Liver (tissue), 3 donors: ENCODE measurements around the gene CREBBP.

Experiments used
- CTCF ChIP-seq: fragments of 150-350 bp; IDR thresholded peaks from 2 replicates; pipeline ENCODE4 v1.5.1; 2017; ENCODE audit warnings: improper control_type of control experiment, low read depth, low read length; ENCODE audit not compliant: missing input control
- GABPA ChIP-seq, 2 donors: IDR thresholded peaks in 1 of 2; conservative IDR thresholded peaks in 1 of 2; 2 replicates each; pipeline ENCODE4 v1.6.1; 2016; ENCODE audit warnings: antibody characterized with exemption in 2 of 2, mild to moderate bottlenecking in 1 of 2, moderate library complexity in 1 of 2
- JUND ChIP-seq, 2 donors: IDR thresholded peaks; 2 replicates each; pipeline ENCODE4 v1.6.1; 2016; ENCODE audit warnings: antibody characterized with exemption in 2 of 2
- MAX ChIP-seq: IDR thresholded peaks from 2 replicates; pipeline ENCODE4 v1.6.1; 2016; ENCODE audit warnings: antibody characterized with exemption
- RAD21 ChIP-seq, 2 donors: IDR thresholded peaks; 2 replicates each; pipeline ENCODE4 v1.6.1; 2016; ENCODE audit warnings: antibody characterized with exemption in 2 of 2, mild to moderate bottlenecking in 2 of 2
- REST ChIP-seq: IDR thresholded peaks from 2 replicates; pipeline ENCODE4 v1.6.1; 2016; ENCODE audit warnings: antibody characterized with exemption, mild to moderate bottlenecking
- SP1 ChIP-seq: IDR thresholded peaks from 2 replicates; pipeline ENCODE4 v1.6.1; 2018; ENCODE audit warnings: antibody characterized with exemption, mild to moderate bottlenecking
- YY1 ChIP-seq: IDR thresholded peaks from 2 replicates; pipeline ENCODE4 v1.6.1; 2016; ENCODE audit warnings: antibody characterized with exemption, mild to moderate bottlenecking
- ZBTB33 ChIP-seq: IDR thresholded peaks from 2 replicates; pipeline ENCODE4 v1.6.1; 2016; ENCODE audit warnings: antibody characterized with exemption
- donor health status: healthy.
- donor health status: healthy.

GRCh38 chr16:3807425-3808123 is 72.9 kb downstream of the CREBBP start:
- TF ChIP-seq ZBTB33 = no peak
- no peak for TF ChIP-seq CTCF
- TF ChIP-seq REST = no peak
- no peak for TF ChIP-seq MAX
- no peak for TF ChIP-seq JUND (IDR thresholded peaks at IDR 0.05)
- no peak for TF ChIP-seq YY1
- no peak for TF ChIP-seq RAD21 (IDR thresholded peaks at IDR 0.05)
- TF ChIP-seq SP1 = no peak
- no peak for TF ChIP-seq GABPA (IDR thresholded peaks at IDR 0.05 in 1 of 2, conservative IDR thresholded peaks at IDR 0.05 in 1 of 2)
